Suppressor macrophage treated with lipopolysaccharide for 4 hours (primary cell): ENCODE measurements around the gene EGLN1.

Source experiments
- DNase-seq: peaks from one replicate; pipeline ENCODE4 v3.0.0-alpha.2; 2020

EGLN1 gene

GRCh38 chr1:231420959-231421545 is 1.0 kb downstream of the EGLN1 start:
- DNase-seq = peak; percentile 46

DNA sequence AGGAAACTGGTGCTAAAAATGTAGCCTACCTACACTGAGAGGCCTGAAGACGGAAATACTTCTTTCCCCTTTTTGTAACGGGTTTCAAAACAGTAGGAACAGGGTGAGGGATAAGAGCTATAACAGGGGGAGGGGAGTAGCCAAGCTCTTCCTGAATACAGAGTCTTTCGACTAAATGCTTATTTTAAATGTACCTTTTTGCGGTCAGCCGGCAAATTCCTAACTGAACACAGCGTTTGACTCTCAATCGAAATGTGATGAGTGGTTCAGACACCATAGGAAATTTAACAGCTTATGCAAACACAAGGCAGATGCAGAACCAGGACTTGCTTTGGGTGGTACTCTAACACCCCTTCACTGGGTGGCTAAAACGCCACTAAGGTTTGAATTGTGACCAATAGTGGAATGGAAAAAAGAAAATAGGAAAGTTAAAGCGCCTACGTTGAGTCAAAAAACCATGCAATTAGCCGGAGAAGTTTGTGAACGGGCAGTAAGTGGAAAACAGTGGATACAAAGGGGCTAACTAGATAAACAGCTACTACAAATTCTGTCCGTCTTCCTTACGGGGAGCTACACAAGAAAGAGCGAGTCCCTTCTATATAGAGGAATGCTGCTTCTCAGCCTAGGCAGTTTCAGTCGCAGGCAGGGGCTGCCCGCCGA is 1.7 kb downstream of the EGLN1 start:
- peak; percentile 49 for DNase-seq

DNA sequence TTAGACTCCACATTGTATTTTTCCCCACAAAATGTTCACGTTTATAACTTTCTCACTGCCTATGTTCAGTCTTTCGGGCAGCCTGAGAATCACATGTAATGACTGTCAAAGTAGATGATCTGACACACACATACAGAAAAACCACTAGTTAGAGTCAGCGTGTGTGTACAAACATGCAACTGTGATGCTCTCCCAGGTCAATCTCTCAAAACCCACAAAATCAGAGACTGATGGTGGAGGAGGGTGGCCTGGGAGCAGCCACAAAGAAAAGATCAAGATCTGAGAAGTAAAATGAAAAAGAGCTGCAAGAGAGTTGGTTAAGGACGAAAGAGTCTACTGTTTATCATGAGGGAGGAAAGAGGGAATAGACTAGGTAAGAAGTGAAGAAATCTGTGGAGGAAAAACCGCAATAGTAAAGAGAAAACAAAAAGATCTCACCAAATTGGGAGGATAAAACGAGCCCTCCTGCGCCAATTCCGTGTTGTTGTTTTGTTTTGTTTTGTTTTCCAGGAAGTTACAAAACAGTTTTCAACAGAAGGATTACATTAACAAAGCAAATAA is 2.3 kb downstream of the EGLN1 start:
- DNase-seq = no peak

GRCh38 chr1:231419147-231419546 is 2.9 kb downstream of the EGLN1 start:
- no peak for DNase-seq

DNA sequence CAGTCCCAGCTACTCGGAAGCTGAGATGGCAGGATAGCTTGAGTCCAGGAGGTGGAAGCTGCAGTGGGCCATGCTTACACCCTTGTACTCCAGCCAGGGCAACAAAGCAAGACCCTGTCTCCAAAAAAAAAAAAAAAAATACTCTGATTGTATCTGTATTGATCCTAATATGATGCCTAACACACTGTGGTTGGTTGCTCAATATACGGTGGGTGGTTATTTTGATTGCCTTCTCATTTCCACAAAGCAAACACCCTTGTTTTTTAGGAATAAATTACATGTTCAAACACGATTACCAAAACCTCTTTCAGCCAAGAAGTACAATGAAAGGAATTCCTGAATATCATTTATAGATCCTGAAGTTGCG is 3.4 kb downstream of the EGLN1 start:
- DNase-seq = no peak

GRCh38 chr1:231418101-231418740 is 3.9 kb downstream of the EGLN1 start:
- DNase-seq = no peak

- peak; percentile 57 for DNase-seq
Measured at GRCh38 chr1:231417513-231417912, 4.6 kb downstream of the EGLN1 start.

GRCh38 chr1:231416901-231417300 is 5.2 kb downstream of the EGLN1 start:
- peak; percentile 23 for DNase-seq

DNA sequence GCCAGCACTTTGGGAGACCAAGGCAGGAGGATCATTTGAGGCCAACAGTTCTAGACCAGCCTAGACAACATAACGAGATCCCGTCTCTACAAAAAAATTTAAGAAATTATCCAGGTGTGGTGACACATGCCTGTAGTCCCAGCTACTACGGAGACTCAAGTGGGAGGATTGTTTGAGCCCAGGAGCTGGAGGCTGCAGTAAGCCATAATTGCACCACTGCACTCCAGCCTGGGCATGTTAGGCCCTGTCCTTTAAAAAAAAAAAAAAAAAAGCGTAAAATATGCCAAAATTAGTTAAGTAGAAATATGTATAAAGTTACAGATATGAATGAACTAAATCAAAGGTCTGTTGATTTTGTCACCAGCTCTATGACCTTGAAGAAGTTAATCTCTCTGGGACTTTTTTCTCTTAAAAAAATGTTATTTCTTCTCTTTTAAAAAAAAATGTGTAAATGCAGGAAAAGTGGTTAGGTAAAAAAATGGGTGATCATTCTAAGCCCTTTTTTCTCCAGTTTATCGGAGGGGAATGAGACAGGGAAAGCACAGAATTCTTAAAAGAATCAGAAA is 7.0 kb downstream of the EGLN1 start:
- no peak for DNase-seq

- DNase-seq = no peak
Measured at GRCh38 chr1:231414260-231415016, 7.6 kb downstream of the EGLN1 start.

DNA sequence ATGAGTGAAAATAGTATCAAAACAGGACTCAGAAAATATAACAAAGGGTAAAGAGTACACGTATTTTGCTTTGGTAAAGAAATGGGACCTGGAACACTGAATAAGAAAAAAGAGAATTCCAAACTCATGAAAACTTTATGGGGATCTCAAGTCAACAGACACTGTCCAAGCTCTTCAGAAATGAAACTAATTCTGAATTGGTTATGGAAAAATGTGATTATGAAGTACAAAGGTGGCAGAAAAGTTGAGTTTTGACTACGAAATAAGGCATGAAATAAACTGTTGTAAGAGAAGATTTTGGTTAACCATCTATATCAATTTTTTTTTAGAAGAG is 8.4 kb downstream of the EGLN1 start:
- no peak for DNase-seq

DNA sequence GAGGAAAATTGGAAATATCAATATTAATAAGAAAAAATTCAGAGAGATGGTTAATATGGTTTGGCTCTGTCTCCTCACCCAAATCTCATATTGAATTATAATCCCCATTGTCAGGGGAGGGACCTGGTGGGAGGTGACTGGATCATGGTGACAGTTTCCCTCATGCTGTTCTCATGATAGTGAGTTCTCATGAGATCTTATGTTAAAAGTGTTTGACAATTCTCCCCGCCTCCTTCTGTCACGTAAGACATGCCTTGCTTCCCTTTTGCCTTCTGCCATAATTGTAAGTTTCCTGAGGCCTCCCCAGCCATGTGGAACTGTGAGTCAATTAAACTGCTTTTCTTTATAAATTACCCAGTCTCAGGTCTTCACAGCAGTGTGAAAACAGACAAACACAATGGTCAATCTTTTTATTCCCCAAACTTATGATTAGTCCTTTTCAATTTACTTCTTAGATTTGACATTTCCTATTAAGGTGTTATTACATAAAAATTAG is 11.0 kb downstream of the EGLN1 start:
- DNase-seq = peak; percentile 63

DNA sequence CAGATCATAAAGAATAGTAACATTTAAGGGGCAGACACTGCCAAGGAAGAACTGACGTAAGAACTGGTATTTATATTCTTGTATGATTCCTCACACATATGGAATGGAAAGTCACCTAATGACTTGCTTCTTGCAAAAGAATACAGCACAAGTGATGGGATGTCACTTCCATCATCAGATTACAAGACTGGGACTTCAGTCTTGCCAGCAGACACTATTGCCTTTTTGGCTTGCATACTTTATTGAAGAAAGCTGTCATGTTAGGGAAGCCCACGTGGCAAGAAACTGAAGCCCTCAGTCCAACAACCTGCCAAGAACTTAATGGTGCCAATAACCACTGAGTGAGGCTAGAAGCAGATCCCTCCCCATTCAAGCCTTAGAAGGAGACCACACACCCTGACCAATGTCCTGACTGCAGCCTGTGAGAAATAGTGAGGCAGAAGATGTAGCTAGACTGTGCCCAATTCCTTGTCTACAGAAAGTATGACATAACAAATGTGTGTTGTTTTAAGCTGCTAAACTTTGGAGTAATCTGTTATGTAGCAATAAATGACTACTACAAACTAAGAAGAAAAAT is 12.0 kb downstream of the EGLN1 start:
- DNase-seq = peak; percentile 36

DNA sequence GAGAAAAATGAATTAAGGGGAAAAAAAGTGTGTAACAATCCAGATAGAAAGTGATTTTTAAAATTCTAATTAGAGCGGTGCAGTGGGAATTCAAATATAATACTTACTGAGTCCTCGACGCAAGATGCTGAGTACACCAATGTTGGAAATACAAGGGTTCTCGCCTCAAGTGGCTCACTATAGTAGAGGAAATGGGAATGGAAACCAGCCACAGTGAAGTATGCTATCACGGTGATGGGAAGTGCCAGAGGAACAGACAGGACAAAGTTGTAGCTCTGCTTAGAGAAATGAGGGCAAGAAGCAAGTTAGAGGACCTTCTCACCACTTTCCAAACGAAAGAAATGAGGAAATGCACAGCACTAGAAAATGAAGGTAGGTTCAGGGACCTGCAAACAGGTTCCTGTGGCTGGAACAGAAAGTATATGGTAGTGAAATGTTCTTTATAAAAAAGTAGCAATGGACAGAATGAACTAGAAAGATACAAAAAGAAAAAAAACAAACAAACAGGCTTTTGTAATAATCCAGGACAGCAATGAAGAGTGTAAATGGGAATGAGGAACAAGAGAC is 13.5 kb downstream of the EGLN1 start:
- DNase-seq = no peak

DNA sequence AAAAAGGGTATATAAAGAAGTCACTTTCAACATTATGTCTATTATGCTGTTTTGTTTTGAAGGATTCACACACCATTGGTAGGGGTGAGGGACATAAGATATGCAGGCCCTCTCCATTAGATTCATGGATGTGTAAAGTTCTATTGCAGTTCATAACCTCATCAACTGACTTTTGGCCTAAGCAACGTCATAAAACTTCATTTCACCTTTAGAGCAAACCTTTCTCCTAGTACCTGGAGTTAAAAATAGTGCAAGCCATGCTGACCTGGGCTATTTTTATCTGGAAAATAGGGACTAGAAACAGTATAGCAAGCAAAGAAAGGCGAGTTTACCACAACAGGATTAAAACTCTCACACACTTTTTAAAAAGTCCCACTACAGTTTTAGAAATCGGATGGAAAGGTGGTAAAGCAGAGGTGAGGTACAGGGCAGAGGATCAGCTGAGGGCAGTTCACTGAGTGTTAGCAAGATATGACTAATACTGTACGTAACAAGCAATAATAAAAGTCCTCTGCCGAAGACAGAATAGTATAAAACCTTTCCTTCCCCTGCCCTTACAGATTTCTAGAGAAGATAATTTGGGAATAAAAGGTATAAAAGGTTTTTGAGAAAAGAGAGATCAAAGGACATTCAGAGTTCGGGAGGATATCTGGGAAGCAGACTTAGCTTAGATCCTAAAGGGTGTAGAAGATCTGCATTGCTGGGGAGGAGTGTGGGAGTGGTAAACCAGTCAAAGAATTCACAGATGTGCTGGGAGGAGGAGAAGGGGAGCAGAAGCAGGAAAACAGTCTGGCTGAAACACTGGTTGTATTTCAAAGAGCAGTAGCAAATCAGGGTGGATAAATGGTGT is 14.3 kb downstream of the EGLN1 start:
- DNase-seq = no peak

- no peak for DNase-seq
Measured at GRCh38 chr1:231407049-231407448, 15.0 kb downstream of the EGLN1 start.

DNA sequence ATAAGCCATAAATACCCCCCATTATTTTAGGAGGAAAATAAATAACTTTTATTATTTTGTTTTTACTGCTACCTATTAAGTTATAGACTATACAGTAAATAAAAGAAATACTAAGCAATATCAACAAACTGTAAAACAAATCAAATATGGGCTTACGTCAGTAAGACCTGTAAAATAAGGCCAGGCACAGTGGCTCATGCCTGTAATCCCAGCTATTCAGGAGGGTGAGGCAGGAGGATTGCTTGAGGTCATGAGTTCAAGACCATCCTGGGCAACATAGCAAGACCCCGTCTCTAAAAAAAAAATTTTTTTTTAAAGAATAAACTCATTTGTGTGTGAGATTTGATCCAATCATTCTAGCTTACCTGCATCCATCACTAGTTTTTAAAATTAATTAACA is 17.8 kb downstream of the EGLN1 start:
- no peak for DNase-seq

DNA sequence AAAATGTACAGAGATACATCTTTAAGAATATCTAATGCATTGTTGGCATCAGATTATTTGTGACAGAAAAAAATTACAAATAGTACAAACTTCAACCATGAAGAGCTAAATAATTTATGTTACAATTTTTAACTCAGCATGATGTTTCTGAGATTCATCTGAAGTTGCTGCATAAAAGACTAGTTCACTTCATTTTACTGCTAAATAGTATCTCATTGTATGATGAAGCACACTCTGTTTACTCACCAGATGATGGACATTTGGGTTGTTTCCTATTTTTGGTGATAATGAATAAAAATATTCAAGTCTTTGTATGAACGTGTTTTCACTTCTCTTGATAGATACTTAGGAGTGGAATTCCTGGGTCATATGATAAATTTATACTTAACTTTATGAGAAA is 20.6 kb downstream of the EGLN1 start:
- DNase-seq = no peak

GRCh38 chr1:231397886-231398671 is 24.0 kb downstream of the EGLN1 start:
- peak; percentile 21 for DNase-seq

- no peak for DNase-seq
Measured at GRCh38 chr1:231396643-231397042, 25.4 kb downstream of the EGLN1 start.

- DNase-seq = no peak
Measured at GRCh38 chr1:231395998-231396390, 26.1 kb downstream of the EGLN1 start.
